ENCODE results near the gene TMEM63C.
"Not testable (repeated sequence)": the region's sequence is repeated elsewhere in the genome, so short reads cannot be mapped to it uniquely, and the experiment has no call there.

Gene TMEM63C

GRCh38 chr14:77161011-77161410 lies 20.6 kb upstream of the TMEM63C start:
- Histone ChIP-seq H2BK15ac (replicated peaks; ENCODE audit: low read depth) (no peak overlapping the region), H3K4me2 (ENCODE audit: low read length) (no peak overlapping the region), H3K9ac (ENCODE audit: low read length) (no peak overlapping the region), H3K27ac (ENCODE audit: low read depth, low read length) (no peak overlapping the region), H3K79me1 (ENCODE audit: low read length) (no peaks in the 10 kb centered on the region), H3K56ac (ENCODE audit: low read length) (no peak overlapping the region), H3K18ac (ENCODE audit: low read length) (no peak overlapping the region), H3K27me3 (ENCODE audit: insufficient read depth, low read length, poor library complexity) (no peaks in the 10 kb centered on the region), H4K5ac (ENCODE audit: low read length) (no peak overlapping the region), H2AK5ac (ENCODE audit: low read length) (no peak overlapping the region), H2BK120ac (ENCODE audit: low read depth, low read length) (no peak overlapping the region), H3K4ac (ENCODE audit: low read depth, low read length) (no peak overlapping the region), H3K4me3 (ENCODE audit: low read length) (no peak overlapping the region), H3K23ac (ENCODE audit: low read length) (no peak overlapping the region), H3K79me2 (ENCODE audit: control insufficient read depth, insufficient read depth, low read length) (no peaks in the 10 kb centered on the region), H2BK5ac (ENCODE audit: low read length) (no peak overlapping the region), H3K36me3 (ENCODE audit: control insufficient read depth, insufficient read depth, low read length) (no peaks in the 10 kb centered on the region), H4K8ac (ENCODE audit: low read depth, low read length) (no peak overlapping the region), H3K4me1 (ENCODE audit: control insufficient read depth, low read depth, low read length) (peaks cover 3% of the 10 kb centered on the region)
- no CpG with 5 or more reads among the region's 4 CpGs for WGBS (ENCODE audit: extremely low coverage, insufficient coverage, low lambda C conversion rate)
- no peak for DNase-seq

DNA sequence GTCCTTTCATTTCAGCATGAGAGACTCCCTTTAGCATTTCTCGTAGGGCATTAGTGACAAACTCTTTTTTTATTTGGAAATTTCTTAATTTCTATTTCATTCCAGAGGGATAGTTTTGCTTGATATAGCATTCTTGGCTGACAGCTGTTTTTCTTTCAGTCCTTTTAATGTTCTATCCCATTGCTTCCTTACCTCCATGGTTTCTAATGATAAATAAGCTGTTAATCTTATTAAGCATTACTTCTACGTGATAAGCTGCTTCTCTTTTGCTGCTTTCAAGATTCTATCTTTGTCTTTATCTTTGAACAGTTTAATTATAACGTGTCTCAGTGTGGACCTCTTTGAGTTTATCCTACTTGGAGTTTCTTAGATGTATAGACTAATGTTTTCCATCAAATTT lies 11.6 kb upstream of the TMEM63C start:
- H3K4me2 ChIP-seq (ENCODE audit: low read length) = no peak overlapping the region
- H2AK5ac ChIP-seq (ENCODE audit: low read length) = no peak overlapping the region
- no CpG with 5 or more reads among the region's 3 CpGs for WGBS (ENCODE audit: extremely low coverage, insufficient coverage, low lambda C conversion rate)
- H3K79me1 ChIP-seq (ENCODE audit: low read length) = no peaks in the 10 kb centered on the region
- no peak overlapping the region for H2BK5ac ChIP-seq (ENCODE audit: low read length)
- H3K4ac ChIP-seq (ENCODE audit: low read depth, low read length) = no peak overlapping the region
- H2BK120ac ChIP-seq (ENCODE audit: low read depth, low read length) = no peak overlapping the region
- H3K56ac ChIP-seq (ENCODE audit: low read length) = no peak overlapping the region
- no peaks in the 10 kb centered on the region for H3K27me3 ChIP-seq (ENCODE audit: insufficient read depth, low read length, poor library complexity)
- no peak overlapping the region for H3K9ac ChIP-seq (ENCODE audit: low read length)
- H3K36me3 ChIP-seq (ENCODE audit: control insufficient read depth, insufficient read depth, low read length) = no peaks in the 10 kb centered on the region
- no peak overlapping the region for H3K4me3 ChIP-seq (ENCODE audit: low read length)
- H3K18ac ChIP-seq (ENCODE audit: low read length) = no peak overlapping the region
- no peak overlapping the region for H3K23ac ChIP-seq (ENCODE audit: low read length)
- H4K5ac ChIP-seq (ENCODE audit: low read length) = no peak overlapping the region
- no peaks in the 10 kb centered on the region for H3K79me2 ChIP-seq (ENCODE audit: control insufficient read depth, insufficient read depth, low read length)
- DNase-seq = no peak
- H2BK15ac ChIP-seq (replicated peaks; ENCODE audit: low read depth) = no peak overlapping the region
- H4K8ac ChIP-seq (ENCODE audit: low read depth, low read length) = no peak overlapping the region
- H3K4me1 ChIP-seq (ENCODE audit: control insufficient read depth, low read depth, low read length) = no peaks in the 10 kb centered on the region
- H3K27ac ChIP-seq (ENCODE audit: low read depth, low read length) = no peak overlapping the region

DNA sequence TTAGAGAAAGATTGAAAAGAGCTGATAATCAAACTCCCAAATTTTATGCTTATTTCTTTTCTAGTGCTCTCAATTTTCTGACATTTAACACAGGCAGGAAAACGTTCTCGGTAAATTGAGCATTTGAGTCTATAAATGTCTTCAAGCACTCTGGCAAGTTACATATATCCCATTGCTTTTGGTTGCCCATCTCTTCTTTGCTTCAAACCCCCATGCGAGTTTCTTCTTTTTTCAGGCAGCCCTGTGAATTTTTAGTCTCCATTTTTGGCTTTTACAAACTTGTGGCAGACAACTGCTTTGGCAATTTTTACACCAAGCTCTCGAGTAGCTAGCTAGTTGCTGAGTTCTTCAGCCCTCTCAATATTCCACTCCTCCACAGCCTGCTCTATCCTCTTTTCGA lies 8.7 kb upstream of the TMEM63C start:
- no CpG with 5 or more reads among the region's 5 CpGs for WGBS (ENCODE audit: extremely low coverage, insufficient coverage, low lambda C conversion rate)
- DNase-seq = no peak
- Histone ChIP-seq H2AK5ac (ENCODE audit: low read length) (no peak overlapping the region), H4K5ac (ENCODE audit: low read length) (no peak overlapping the region), H4K8ac (ENCODE audit: low read depth, low read length) (no peak overlapping the region), H3K4me2 (ENCODE audit: low read length) (no peak overlapping the region), H3K9ac (ENCODE audit: low read length) (no peak overlapping the region), H3K27me3 (ENCODE audit: insufficient read depth, low read length, poor library complexity) (no peaks in the 10 kb centered on the region), H3K4ac (ENCODE audit: low read depth, low read length) (no peak overlapping the region), H3K79me2 (ENCODE audit: control insufficient read depth, insufficient read depth, low read length) (no peaks in the 10 kb centered on the region), H3K23ac (ENCODE audit: low read length) (no peak overlapping the region), H3K27ac (ENCODE audit: low read depth, low read length) (no peak overlapping the region), H3K4me3 (ENCODE audit: low read length) (no peak overlapping the region), H3K4me1 (ENCODE audit: control insufficient read depth, low read depth, low read length) (no peaks in the 10 kb centered on the region), H3K79me1 (ENCODE audit: low read length) (no peaks in the 10 kb centered on the region), H3K56ac (ENCODE audit: low read length) (no peak overlapping the region), H2BK15ac (replicated peaks; ENCODE audit: low read depth) (no peak overlapping the region), H3K36me3 (ENCODE audit: control insufficient read depth, insufficient read depth, low read length) (no peaks in the 10 kb centered on the region), H2BK120ac (ENCODE audit: low read depth, low read length) (no peak overlapping the region), H2BK5ac (ENCODE audit: low read length) (no peak overlapping the region), H3K18ac (ENCODE audit: low read length) (no peak overlapping the region)

DNA sequence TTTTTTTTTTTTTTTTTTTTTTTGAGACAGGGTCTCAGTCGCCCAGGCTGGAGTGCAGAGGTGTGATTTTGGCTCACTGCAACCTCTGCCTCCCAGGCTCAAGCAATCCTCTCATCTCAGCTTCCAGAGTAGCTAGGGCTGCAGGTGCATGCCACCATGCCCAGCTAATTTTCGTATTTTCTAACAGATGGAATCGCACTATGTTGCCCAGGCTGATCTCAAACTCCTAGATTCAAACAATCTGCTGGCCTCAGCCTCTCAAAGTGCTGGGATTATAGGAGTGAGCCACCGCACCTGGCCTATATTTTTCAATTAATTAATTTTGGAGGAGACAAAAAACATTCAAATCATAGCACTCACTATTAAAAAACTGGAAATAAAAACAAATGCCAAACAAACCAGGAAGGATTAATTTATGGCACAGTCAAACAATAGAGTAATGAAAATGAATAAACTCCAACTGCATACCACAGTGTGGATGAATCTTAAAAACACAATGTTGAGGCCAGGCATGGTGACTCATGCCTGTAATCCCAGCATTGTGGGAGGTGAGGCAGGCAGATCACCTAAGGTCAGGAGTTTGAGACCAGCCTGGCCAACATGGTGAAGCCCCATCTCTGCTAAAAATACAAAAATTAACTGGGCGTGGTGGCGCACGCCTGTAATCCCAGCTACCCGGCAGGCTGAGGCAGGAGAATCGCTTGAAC lies 7.5 kb upstream of the TMEM63C start:
- not testable (repeated sequence) for DNase-seq; H3K9ac ChIP-seq (ENCODE audit: low read length); H4K8ac ChIP-seq (ENCODE audit: low read depth, low read length); H3K79me1 ChIP-seq (ENCODE audit: low read length); H3K27ac ChIP-seq (ENCODE audit: low read depth, low read length); H2BK5ac ChIP-seq (ENCODE audit: low read length); H3K27me3 ChIP-seq (ENCODE audit: insufficient read depth, low read length, poor library complexity); H2BK15ac ChIP-seq (replicated peaks; ENCODE audit: low read depth); H4K5ac ChIP-seq (ENCODE audit: low read length); H3K4me3 ChIP-seq (ENCODE audit: low read length); H3K4me1 ChIP-seq (ENCODE audit: control insufficient read depth, low read depth, low read length); H3K4ac ChIP-seq (ENCODE audit: low read depth, low read length); H2BK120ac ChIP-seq (ENCODE audit: low read depth, low read length); H3K56ac ChIP-seq (ENCODE audit: low read length); H3K79me2 ChIP-seq (ENCODE audit: control insufficient read depth, insufficient read depth, low read length); H3K23ac ChIP-seq (ENCODE audit: low read length); H2AK5ac ChIP-seq (ENCODE audit: low read length); H3K18ac ChIP-seq (ENCODE audit: low read length); H3K4me2 ChIP-seq (ENCODE audit: low read length); H3K36me3 ChIP-seq (ENCODE audit: control insufficient read depth, insufficient read depth, low read length)
- WGBS (ENCODE audit: extremely low coverage, insufficient coverage, low lambda C conversion rate) = no CpG with 5 or more reads among the region's 9 CpGs

- WGBS (ENCODE audit: extremely low coverage, insufficient coverage, low lambda C conversion rate) = no CpG with 5 or more reads among the region's 3 CpGs
- Histone ChIP-seq H3K79me2 (ENCODE audit: control insufficient read depth, insufficient read depth, low read length) (no peaks in the 10 kb centered on the region), H4K8ac (ENCODE audit: low read depth, low read length) (no peak overlapping the region), H3K4me1 (ENCODE audit: control insufficient read depth, low read depth, low read length) (no peaks in the 10 kb centered on the region), H2BK15ac (replicated peaks; ENCODE audit: low read depth) (no peak overlapping the region), H3K23ac (ENCODE audit: low read length) (no peak overlapping the region), H3K4me3 (ENCODE audit: low read length) (no peak overlapping the region), H2BK120ac (ENCODE audit: low read depth, low read length) (no peak overlapping the region), H3K36me3 (ENCODE audit: control insufficient read depth, insufficient read depth, low read length) (no peaks in the 10 kb centered on the region), H3K4me2 (ENCODE audit: low read length) (no peak overlapping the region), H4K5ac (ENCODE audit: low read length) (no peak overlapping the region), H3K27me3 (ENCODE audit: insufficient read depth, low read length, poor library complexity) (no peaks in the 10 kb centered on the region), H3K18ac (ENCODE audit: low read length) (no peak overlapping the region), H3K79me1 (ENCODE audit: low read length) (no peaks in the 10 kb centered on the region), H2AK5ac (ENCODE audit: low read length) (no peak overlapping the region), H2BK5ac (ENCODE audit: low read length) (no peak overlapping the region), H3K27ac (ENCODE audit: low read depth, low read length) (no peak overlapping the region), H3K56ac (ENCODE audit: low read length) (no peak overlapping the region), H3K4ac (ENCODE audit: low read depth, low read length) (no peak overlapping the region), H3K9ac (ENCODE audit: low read length) (no peak overlapping the region)
- DNase-seq = no peak
Measured at GRCh38 chr14:77175843-77176242, 5.8 kb upstream of the TMEM63C start.

DNA sequence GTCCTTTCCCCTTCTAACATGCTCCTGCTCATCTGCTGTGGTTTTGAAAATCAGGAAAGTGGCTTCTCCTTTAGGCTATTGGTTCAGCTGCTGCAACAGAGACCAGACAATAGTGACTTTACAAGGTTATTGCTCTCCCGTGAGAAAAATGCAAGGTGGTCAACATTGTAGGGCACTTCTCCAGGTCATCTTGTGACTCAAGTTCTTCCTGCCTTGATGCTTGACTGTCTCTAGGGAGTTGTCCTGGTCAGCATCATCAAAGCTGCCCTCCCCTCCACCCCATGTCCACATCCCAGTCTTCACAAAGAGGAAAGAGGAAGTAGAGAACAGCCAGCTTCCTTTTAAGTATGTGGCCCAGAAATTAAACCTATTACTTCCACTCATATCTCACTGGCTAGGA lies 3.9 kb upstream of the TMEM63C start:
- H3K79me2 ChIP-seq (ENCODE audit: control insufficient read depth, insufficient read depth, low read length) = no peaks in the 10 kb centered on the region
- no peak overlapping the region for H4K8ac ChIP-seq (ENCODE audit: low read depth, low read length)
- no peak overlapping the region for H3K4me2 ChIP-seq (ENCODE audit: low read length)
- no peak overlapping the region for H2AK5ac ChIP-seq (ENCODE audit: low read length)
- H3K23ac ChIP-seq (ENCODE audit: low read length) = no peak overlapping the region
- no peak overlapping the region for H2BK15ac ChIP-seq (replicated peaks; ENCODE audit: low read depth)
- H3K36me3 ChIP-seq (ENCODE audit: control insufficient read depth, insufficient read depth, low read length) = no peaks in the 10 kb centered on the region
- H3K79me1 ChIP-seq (ENCODE audit: low read length) = no peaks in the 10 kb centered on the region
- no CpG with 5 or more reads among the region's 1 CpG for WGBS (ENCODE audit: extremely low coverage, insufficient coverage, low lambda C conversion rate)
- no peak overlapping the region for H3K4ac ChIP-seq (ENCODE audit: low read depth, low read length)
- H3K56ac ChIP-seq (ENCODE audit: low read length) = no peak overlapping the region
- no peak overlapping the region for H3K4me3 ChIP-seq (ENCODE audit: low read length)
- H2BK120ac ChIP-seq (ENCODE audit: low read depth, low read length) = no peak overlapping the region
- no peaks in the 10 kb centered on the region for H3K4me1 ChIP-seq (ENCODE audit: control insufficient read depth, low read depth, low read length)
- H4K5ac ChIP-seq (ENCODE audit: low read length) = no peak overlapping the region
- no peak for DNase-seq
- no peak overlapping the region for H3K9ac ChIP-seq (ENCODE audit: low read length)
- H3K27ac ChIP-seq (ENCODE audit: low read depth, low read length) = no peak overlapping the region
- H2BK5ac ChIP-seq (ENCODE audit: low read length) = no peak overlapping the region
- no peaks in the 10 kb centered on the region for H3K27me3 ChIP-seq (ENCODE audit: insufficient read depth, low read length, poor library complexity)
- H3K18ac ChIP-seq (ENCODE audit: low read length) = no peak overlapping the region
